Stimulated activated naive CD8-positive, alpha-beta T cell treated with anti-CD3 and anti-CD28 coated beads, Interleukin-15, Interleukin-2, amounts not matched to agents 100 U/mL and 50 U/mL, for 24 hours (primary cell): ENCODE results near the gene PRKCSH.
"Not testable (repeated sequence)": the region's sequence is repeated elsewhere in the genome, so short reads cannot be mapped to it uniquely, and the experiment has no call there.

ENCODE experiments used
- ATAC-seq: fragments of 150-1000 bp; cut with Tn5 transposase; one replicate; pipeline ENCODE4 v1.10.0; 2021
- DNase-seq: peaks from one replicate; pipeline ENCODE4 v3.0.0; 2021

PRKCSH gene

DNA sequence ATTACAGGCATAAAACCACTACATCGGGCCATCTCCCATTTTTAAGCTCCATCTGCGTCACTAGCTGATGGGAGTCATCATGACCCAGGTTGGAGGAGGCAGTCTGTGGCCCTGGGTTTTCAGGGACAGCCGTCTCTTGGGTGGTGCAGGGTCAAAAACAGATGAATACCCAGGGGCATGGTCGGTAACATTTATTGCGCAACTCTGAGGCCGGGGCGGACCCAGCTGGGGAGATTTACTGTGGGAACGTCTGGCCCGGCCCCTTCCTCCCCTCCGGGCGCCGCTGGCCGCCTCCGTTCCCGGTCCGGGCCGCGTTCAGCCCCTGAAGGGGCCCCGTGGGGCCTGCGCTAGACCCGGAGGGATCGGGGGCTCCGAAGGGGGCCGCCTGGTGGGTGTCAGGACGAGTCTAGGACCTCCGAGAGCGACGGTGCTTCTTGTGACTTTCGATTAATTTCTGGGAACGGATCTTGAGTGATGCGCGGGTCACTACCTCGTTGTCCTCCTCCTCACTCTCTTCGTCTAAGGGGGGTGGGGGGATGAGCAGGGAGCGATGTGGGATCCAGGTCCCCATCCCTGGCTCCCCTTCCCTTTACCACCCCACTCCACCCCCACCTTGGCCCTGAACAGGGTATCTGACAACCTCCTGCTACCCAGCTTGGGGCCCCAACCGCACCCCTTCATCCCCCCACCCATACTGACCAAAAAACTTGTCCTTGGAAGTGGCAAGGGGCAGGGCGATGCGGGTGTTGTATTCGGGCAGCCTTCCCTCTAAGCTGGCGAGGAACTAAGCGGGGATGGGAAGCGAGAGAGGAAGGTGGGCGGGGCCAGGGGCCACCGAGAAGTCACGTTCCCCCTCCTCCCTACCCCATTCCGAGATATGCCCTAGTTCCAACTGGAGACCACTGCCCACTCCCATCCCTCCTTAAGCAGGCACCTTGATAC, 14.7 kb upstream of the PRKCSH start:
- ATAC-seq (no peak), DNase-seq (peak; percentile 13)

- ATAC-seq, result peak; percentile 55
- DNase-seq, result peak; percentile 69
Observed at GRCh38 chr19:11421371-11422098, 13.9 kb upstream of the PRKCSH start.

GRCh38 chr19:11422163-11423065, 13.0 kb upstream of the PRKCSH start:
- DNase-seq, result peak; percentile 85
- peak; percentile 71 for ATAC-seq

DNA sequence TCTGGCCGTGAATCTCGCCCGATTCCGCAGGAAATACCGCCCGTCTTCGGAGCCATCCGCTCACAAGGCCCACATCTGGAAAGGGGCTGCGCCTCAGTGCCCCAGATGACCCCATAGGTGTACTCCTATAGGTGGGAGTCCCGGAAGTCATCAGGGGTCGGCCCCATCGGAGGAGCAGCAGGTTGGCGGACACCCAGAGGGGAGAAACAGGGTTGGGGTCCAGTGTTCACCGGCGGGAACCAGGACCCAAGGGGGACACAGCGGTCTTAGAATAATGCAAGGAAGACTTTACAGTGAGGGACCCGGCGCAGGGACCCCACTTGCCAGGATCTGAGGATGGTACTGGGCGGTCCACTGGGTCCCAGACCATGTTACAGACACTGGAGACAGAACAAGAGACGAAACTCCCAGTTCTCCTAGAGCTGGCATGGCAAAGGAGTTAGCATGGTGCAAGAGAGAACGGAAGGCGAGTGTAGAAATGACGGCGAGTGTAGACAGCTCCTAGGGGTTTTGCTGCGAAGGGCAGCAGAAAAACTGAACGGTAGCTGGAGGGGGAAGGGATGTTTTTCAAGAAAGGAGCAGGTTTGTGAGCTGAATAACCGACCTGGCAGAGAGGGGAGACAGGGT, 12.2 kb upstream of the PRKCSH start:
- no peak for DNase-seq
- no peak for ATAC-seq

GRCh38 chr19:11423791-11424181, 11.6 kb upstream of the PRKCSH start:
- no peak for ATAC-seq
- DNase-seq, result no peak

GRCh38 chr19:11425719-11426457, 9.5 kb upstream of the PRKCSH start:
- ATAC-seq, result no peak
- no peak for DNase-seq

DNA sequence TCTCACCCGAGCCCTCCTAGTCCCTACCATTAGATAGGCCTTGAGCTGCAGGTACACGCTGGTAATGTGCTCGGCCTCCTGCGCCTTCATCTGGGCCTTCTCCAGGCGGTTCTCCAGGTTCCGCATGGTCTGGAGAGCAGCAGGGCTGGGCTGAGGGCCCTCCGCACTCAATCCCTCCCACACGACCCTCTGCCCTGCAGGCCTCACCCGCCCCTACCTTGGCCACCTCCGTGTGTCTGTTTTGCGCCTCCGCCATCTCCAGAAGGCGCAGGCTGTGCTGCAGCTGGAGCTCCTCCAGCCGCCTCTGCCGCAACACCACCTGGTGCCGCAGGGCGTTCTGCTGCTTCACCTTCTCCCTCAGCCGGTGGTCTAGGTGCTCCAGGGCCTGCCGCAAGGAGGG, 8.8 kb upstream of the PRKCSH start:
- DNase-seq, result no peak
- ATAC-seq, result no peak

DNA sequence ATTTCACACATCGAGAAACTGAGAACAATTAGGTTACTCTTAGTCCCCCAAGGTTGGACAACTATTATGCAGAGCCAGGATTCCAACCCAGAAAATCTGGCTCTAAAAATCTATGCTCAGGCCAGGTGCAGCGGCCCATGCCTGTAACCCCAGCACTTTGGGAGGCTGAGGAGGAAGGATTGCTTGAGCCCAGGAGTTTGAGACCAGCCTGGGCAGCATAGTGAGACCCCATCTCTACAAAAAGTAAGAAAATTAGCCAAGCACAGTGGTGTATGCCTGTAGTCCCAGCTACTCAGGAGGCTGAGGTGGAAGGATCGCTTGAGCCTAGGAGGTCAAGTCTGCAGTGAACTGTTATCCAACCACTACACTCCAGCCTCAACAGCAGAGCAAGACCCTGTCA, 1.9 kb upstream of the PRKCSH start:
- DNase-seq, ATAC-seq: not testable (repeated sequence)

DNA sequence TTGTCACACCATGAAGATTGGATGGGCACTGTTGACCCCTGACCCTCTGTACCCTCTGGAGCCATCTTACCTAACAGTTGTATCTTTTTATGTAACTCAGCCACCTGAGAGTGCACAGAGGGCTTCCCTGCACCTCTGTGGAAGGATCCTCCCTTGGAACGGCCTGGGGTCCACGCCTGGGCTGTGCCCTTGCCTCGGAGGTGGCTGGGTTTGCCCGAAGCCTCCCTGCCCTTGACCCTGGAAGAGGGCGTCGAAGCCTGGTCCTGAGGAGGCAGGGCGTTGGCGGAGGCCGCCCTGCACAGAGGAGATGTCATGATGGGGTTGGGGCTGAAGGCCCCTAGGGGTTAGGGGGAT, 755 bp upstream of the PRKCSH start:
- ATAC-seq (no peak), DNase-seq (no peak)

- DNase-seq (peak; percentile 35), ATAC-seq (no peak)
Observed at GRCh38 chr19:11435833-11436313, 438 bp downstream of the PRKCSH start.

- ATAC-seq (no peak), DNase-seq (no peak)
Observed at GRCh38 chr19:11437955-11438354, 2.5 kb downstream of the PRKCSH start.

DNA sequence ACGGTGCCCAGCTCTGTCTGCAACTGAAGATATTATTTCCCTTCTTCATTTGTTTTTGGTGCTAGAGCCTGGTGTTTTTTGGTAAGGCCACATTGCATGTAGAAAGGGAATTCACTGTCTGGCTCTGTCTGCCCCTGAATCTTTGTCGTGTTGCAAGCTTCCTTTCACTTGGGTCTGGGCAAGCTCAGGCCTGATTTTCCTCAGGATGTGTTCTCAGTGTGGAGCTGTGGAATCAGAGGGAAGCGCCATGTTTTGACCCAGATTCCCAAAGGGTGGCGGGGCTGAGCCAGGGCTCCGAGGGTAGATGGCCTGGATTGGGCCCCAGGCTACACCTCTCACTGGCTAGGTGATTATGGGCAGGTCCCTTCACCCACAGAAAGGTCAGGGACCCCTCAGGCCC, 8.6 kb downstream of the PRKCSH start:
- ATAC-seq, result no peak
- no peak for DNase-seq

DNA sequence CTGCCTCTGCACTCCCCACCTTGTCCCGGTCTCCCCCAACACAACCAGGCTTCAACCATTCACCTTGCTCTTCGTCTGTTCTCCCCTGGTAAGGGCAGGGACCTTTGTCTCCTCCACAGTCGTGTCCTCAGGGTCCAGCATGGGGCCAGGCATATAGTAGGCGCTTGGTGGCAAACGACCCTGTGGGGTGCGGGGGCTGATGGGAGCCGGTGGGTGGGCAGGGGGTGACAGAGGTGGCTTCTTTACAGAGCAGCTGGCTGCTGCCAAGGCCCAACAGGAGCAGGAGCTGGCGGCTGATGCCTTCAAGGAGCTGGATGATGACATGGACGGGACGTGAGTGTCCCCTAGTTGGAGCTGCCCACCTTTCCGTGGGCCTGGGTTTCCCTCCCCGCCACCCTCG, 9.7 kb downstream of the PRKCSH start:
- DNase-seq (no peak), ATAC-seq (no peak)

- ATAC-seq (no peak), DNase-seq (no peak)
Observed at GRCh38 chr19:11446271-11446651, 10.8 kb downstream of the PRKCSH start.

DNA sequence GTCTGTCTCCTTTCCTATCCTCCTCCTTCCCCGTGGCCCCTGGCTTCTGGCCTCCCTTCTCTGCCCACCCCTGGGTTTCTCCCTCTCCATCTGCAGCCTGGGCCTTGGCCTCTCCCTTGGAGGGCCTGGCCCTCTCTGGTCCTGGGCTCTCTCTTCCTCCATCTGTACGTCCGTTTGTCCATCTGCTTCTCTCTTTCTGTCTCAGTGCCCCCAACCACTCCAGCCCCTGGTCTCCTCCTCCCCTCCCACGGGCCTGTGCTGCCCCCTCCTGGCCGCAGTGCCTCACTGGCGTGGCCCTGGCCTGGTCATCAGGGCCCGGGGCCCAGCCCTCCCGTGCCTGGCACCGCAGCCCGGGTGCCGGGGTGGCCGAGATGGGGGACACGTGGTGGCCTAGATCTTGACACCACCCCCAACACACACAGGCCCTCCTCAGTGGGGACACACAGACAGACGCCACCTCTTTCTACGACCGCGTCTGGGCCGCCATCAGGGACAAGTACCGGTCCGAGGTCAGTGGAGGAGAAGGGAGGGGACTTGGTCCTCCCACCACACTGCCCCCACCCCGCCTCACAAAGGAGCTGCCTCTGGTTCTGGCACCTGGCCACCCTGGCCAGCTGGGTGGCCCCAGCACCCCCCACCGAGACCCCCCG, 11.3 kb downstream of the PRKCSH start:
- ATAC-seq, result peak; percentile 40

GRCh38 chr19:11447347-11448262, 12.2 kb downstream of the PRKCSH start:
- ATAC-seq (no peak), DNase-seq (no peak)

More for the DNA sequence above, 11.3 kb downstream of the PRKCSH start:
- DNase-seq, result peak; percentile 66

DNA sequence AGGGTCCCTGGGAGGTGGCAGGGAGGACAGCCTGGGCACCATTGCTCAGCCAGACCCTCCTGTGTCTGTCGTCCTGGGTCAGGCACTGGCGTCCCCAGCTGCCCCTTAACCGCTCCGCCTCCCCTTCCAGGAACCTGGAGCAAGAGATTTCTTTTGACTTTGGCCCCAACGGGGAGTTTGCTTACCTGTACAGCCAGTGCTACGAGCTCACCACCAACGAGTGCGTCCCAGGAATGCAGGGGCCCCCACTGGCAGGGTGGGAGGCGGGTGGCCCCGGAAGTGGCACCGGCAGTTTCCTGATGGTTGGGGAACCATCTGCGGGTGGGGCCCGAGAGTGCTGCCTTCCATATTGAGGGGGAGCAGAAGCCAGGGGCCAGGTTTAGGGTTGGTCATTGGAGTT, 13.0 kb downstream of the PRKCSH start:
- ATAC-seq, result no peak

DNA sequence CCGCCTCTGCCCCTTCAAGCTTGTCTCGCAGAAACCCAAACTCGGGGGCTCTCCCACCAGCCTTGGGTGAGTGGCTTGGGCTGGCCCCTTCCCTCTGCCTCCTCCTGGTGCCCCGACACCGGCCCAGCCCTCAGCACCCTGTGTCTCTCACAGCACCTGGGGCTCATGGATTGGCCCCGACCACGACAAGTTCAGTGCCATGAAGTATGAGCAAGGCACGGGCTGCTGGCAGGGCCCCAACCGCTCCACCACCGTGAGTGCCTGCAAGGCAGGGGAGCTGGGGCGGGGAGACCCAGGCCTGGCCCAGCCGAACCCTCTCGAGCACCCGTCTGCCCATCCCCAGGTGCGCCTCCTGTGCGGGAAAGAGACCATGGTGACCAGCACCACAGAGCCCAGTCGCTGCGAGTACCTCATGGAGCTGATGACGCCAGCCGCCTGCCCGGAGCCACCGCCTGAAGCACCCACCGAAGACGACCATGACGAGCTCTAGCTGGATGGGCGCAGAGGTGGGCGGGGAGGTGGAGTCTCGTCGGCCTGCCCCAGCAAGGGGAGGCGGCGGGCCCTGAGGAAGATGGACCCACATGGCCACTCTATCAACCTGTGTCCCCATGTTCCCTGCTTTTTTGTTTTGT, 13.6 kb downstream of the PRKCSH start:
- ATAC-seq (no peak), DNase-seq (no peak)

More for the DNA sequence above, 13.0 kb downstream of the PRKCSH start:
- no peak for DNase-seq
